Nephron progenitor cell (in vitro differentiated cells): ENCODE data around the gene SMARCA2.

Experiments used
- DNase-seq: peaks from one replicate; pipeline ENCODE4 v3.0.0; 2021
- H3K27ac Mint-ChIP-seq: 2 replicates; pipeline ENCODE4 v1.8.0; 2021; ENCODE audit warnings: mild to moderate bottlenecking, moderate library complexity, mixed read lengths
- H3K27me3 Mint-ChIP-seq: 2 replicates; pipeline ENCODE4 v1.8.0; 2021; ENCODE audit warnings: mild to moderate bottlenecking, low read depth, mixed read lengths; ENCODE audit not compliant: poor library complexity
- H3K36me3 Mint-ChIP-seq: 2 replicates; pipeline ENCODE4 v1.8.0; 2021; ENCODE audit warnings: low read depth, mixed read lengths
- H3K4me1 Mint-ChIP-seq: 2 replicates; pipeline ENCODE4 v1.8.0; 2021; ENCODE audit warnings: mixed read lengths
- H3K4me3 Mint-ChIP-seq: 2 replicates; pipeline ENCODE4 v1.8.0; 2021; ENCODE audit warnings: mild to moderate bottlenecking, moderate library complexity, mixed read lengths
- H3K9me3 Mint-ChIP-seq: 2 replicates; pipeline ENCODE4 v1.8.0; 2021; ENCODE audit warnings: mild to moderate bottlenecking, moderate library complexity, mixed read lengths
- TF ChIP-seq, protein P1 (sequence below): fragments of 200-600 bp; sonication (generic); IDR thresholded peaks from 2 replicates; pipeline ENCODE4 v1.5.0; 2021; ENCODE audit warnings: antibody characterized with exemption

The SMARCA2 gene

DNA sequence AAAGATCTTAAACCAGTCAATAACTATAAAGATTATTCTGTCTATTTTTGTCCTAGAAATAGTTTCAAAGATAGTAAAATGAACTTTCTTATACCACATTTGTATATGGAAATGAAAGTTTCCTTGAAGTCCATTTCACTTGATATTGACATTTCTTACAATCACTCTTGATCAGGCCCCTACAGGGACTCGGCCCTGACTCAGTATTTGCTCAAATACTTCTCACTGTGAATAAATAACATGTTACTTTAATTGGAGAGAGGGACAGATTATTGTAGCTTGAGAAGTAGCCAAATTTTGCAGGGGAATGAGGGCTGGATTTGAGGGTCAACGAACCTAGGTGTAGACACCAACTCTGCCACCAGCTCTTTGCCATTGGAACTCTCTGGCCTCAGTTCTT, 25.6 kb upstream of the SMARCA2 start:
- TF ChIP-seq, protein P1, sequence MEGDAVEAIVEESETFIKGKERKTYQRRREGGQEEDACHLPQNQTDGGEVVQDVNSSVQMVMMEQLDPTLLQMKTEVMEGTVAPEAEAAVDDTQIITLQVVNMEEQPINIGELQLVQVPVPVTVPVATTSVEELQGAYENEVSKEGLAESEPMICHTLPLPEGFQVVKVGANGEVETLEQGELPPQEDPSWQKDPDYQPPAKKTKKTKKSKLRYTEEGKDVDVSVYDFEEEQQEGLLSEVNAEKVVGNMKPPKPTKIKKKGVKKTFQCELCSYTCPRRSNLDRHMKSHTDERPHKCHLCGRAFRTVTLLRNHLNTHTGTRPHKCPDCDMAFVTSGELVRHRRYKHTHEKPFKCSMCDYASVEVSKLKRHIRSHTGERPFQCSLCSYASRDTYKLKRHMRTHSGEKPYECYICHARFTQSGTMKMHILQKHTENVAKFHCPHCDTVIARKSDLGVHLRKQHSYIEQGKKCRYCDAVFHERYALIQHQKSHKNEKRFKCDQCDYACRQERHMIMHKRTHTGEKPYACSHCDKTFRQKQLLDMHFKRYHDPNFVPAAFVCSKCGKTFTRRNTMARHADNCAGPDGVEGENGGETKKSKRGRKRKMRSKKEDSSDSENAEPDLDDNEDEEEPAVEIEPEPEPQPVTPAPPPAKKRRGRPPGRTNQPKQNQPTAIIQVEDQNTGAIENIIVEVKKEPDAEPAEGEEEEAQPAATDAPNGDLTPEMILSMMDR = no peak
- DNase-seq = no peak
- Mint-ChIP-seq H3K4me1 (no peaks in the 10 kb centered on the region), H3K36me3 (no peaks in the 10 kb centered on the region), H3K4me3 (no peak overlapping the region), H3K27ac (no peak overlapping the region), H3K9me3 (peaks cover 17% of the 10 kb centered on the region), H3K27me3 (peaks cover 7% of the 10 kb centered on the region)

DNA sequence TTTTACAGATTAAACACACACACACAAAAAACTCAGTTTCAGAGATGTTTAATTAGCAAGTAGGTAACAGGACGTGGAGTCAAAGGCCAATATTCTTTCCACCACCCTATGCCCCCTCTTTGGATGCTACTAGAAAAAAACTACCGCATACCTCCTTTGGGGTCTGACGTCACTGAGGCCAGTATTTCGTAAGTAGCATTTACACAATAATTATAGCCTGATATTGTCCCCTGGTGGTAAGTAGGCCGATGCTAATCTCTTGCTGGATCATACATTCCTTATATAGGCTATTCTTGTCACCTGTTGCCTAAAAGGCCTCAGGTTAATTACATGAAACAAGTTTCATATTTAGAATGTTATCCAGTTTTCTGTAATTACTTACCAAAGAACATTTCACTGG, 21.0 kb upstream of the SMARCA2 start:
- Mint-ChIP-seq H3K4me3 (no peak overlapping the region), H3K4me1 (no peaks in the 10 kb centered on the region), H3K36me3 (no peaks in the 10 kb centered on the region), H3K9me3 (no peaks in the 10 kb centered on the region), H3K27me3 (peaks cover 4% of the 10 kb centered on the region), H3K27ac (no peak overlapping the region)
- no peak for DNase-seq
- TF ChIP-seq, protein P1 = no peak

DNA sequence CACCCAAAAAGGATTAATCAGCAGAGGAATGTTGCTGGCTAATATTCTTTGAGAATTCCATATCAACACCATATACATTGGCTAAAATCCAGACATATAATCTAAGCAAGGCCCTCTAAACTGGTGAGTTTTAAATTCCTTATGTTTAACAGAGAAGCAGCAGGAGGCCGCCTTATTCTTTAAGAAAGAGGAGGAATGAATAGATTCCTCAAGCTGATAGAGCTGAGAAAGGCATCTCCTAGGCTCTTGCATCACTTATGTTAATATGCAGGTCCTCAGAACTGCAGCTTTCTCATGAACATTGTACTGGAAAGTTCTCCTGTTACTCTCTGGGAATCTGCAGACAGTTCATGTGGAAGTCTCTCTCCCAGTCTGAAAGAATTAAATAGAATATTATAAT, 20.1 kb upstream of the SMARCA2 start:
- H3K27me3 Mint-ChIP-seq = peaks cover 4% of the 10 kb centered on the region
- no peak for DNase-seq
- no peak overlapping the region for H3K27ac Mint-ChIP-seq
- H3K4me3 Mint-ChIP-seq = no peak overlapping the region
- H3K4me1 Mint-ChIP-seq = no peaks in the 10 kb centered on the region
- TF ChIP-seq, protein P1 = no peak
- no peaks in the 10 kb centered on the region for H3K9me3 Mint-ChIP-seq
- H3K36me3 Mint-ChIP-seq = no peaks in the 10 kb centered on the region

DNA sequence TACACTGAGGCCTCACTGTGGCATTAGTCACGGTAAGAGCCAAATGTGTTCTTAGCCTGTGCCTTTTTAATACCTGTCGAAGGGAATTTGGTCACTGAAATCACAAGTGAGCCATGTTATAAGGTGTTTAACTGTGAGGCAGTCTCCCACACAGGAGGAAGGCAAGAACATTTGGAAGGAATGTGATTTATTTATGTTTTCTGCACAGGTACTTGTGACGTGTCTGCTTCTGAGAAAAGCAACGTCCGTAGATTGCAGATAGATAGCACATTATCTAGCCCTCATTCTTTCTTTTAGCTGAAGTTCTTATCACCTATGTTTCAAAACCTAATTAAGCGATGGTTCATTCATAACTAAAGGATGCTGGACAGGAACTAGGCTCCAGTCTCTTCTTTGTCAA, 19.0 kb upstream of the SMARCA2 start:
- H3K4me1 Mint-ChIP-seq = no peaks in the 10 kb centered on the region
- H3K27ac Mint-ChIP-seq = no peak overlapping the region
- no peaks in the 10 kb centered on the region for H3K9me3 Mint-ChIP-seq
- TF ChIP-seq, protein P1 = no peak
- H3K36me3 Mint-ChIP-seq = no peaks in the 10 kb centered on the region
- H3K27me3 Mint-ChIP-seq = peaks cover 3% of the 10 kb centered on the region
- H3K4me3 Mint-ChIP-seq = no peak overlapping the region
- DNase-seq = no peak

DNA sequence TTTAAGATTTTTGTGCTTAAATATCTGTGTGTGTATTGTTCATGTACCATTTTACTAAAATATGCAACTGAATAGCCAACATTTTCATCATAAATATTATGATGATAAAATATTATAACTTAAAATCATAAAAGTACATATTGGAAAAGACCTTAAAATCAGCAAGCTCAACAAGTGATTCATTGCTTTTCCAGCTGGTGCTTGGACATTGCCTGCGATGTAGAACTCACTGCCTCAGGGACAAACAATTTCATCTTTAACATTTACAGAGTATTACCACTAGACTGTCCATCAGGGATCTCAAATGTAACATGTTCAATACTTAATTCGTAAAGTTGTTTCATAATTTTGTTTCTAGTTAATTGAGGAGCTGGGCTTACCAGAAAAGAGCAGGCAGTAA, 17.5 kb upstream of the SMARCA2 start:
- no peak overlapping the region for H3K27ac Mint-ChIP-seq
- H3K4me3 Mint-ChIP-seq = no peak overlapping the region
- no peaks in the 10 kb centered on the region for H3K27me3 Mint-ChIP-seq
- H3K9me3 Mint-ChIP-seq = no peaks in the 10 kb centered on the region
- no peaks in the 10 kb centered on the region for H3K36me3 Mint-ChIP-seq
- H3K4me1 Mint-ChIP-seq = no peaks in the 10 kb centered on the region
- TF ChIP-seq, protein P1 = no peak
- DNase-seq = no peak

DNA sequence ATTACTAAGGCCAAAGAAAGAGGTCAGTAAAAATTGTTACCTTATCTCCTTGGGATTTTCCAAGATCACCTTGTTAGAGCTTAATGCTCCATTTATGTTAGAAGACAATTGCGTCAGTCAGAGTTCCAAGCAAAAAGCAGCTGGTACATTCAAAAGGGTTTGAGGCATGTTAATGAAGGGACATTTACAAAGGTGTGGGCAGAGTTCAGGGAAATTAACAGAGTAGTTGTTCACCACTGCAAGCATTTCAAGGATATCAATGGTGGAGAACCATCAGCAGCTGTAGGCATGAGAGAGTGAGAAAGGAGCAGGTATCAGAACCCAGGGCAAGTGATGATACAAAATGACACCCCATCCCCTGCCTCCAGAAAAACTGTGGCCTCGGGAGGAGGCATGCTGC, 17.0 kb upstream of the SMARCA2 start:
- no peaks in the 10 kb centered on the region for H3K4me1 Mint-ChIP-seq
- TF ChIP-seq, protein P1 = no peak
- H3K27ac Mint-ChIP-seq = no peak overlapping the region
- H3K9me3 Mint-ChIP-seq = no peaks in the 10 kb centered on the region
- H3K27me3 Mint-ChIP-seq = no peaks in the 10 kb centered on the region
- H3K4me3 Mint-ChIP-seq = no peak overlapping the region
- no peaks in the 10 kb centered on the region for H3K36me3 Mint-ChIP-seq
- DNase-seq = no peak
